AG04450 (cell line): ENCODE data around the gene PGM2. TPM values are rescaled to one million over a fixed set of nuclear protein-coding genes. Genes with fewer than 3 reads are reported as not detected.

Experiments used
- CTCF ChIA-PET: fragments of 300-600, 350-600 bp; formaldehyde crosslinking; extraction: SDS; loops from one replicate; lab custom pipeline; 2022; ENCODE audit warnings: antibody characterized with exemption, inconsistent platforms; lab: Charles Lee
- POLR2A ChIA-PET: fragments of 350-600 bp; formaldehyde crosslinking; extraction: SDS; loops from one replicate; lab custom pipeline; 2021; ENCODE audit warnings: antibody characterized with exemption, inconsistent platforms; lab: Yijun Ruan, JAX
- DNase-seq: peaks from one replicate; pipeline ENCODE4 v3.0.0-alpha.2; 2011; ENCODE audit warnings: low read depth, low spot score
- H3K27ac ChIP-seq: one replicate; pipeline ENCODE4 v1.5.1; 2012; ENCODE audit warnings: low read depth, low read length, control low read depth
- H3K27me3 ChIP-seq: one replicate; pipeline ENCODE4 v1.6.0; 2012; ENCODE audit warnings: low read length; ENCODE audit not compliant: control insufficient read depth, insufficient read depth
- H3K4me3 ChIP-seq: 2 replicates; pipeline ENCODE4 v1.5.1; 2011; ENCODE audit warnings: mild to moderate bottlenecking, low read depth, low read length, control low read depth
- H3K9me3 ChIP-seq: 2 replicates; pipeline ENCODE4 v1.5.1; 2012; ENCODE audit warnings: low read length; ENCODE audit not compliant: control insufficient read depth, insufficient read depth
- CTCF ChIP-seq: IDR thresholded peaks from 2 replicates; pipeline ENCODE4 v1.5.1; 2011; ENCODE audit warnings: low read depth, low read length, control low read depth, inconsistent platforms
- polyA plus RNA-seq: library from polyadenylated mRNA; depleted of rRNA; stranded (reverse); fragments of >200 nt; gene quantifications from 2 replicates; pipeline ENCODE4 v1.2.3, GENCODE V29; 2011

Gene PGM2
- polyA plus RNA-seq, 1 experiment, result 24.1 TPM

- CTCF ChIA-PET, result no interaction called here
- no peaks in the 10 kb centered on the region; the same call in 1 of the 2 replicates for H3K9me3 ChIP-seq
- no peak for DNase-seq
- no peak for TF ChIP-seq CTCF
- no peak overlapping the region for H3K4me3 ChIP-seq
- POLR2A ChIA-PET, result no interaction called here
- no peak overlapping the region for H3K27ac ChIP-seq
- peaks cover 5% of the 10 kb centered on the region for H3K27me3 ChIP-seq
Measured at GRCh38 chr4:37902738-37903693, 76.5 kb downstream of the PGM2 start.

- H3K9me3 ChIP-seq, result no peaks in the 10 kb centered on the region; the same call in 1 of the 2 replicates
- no peak for DNase-seq
- H3K27ac ChIP-seq, result no peak overlapping the region
- H3K4me3 ChIP-seq, result no peak overlapping the region
- POLR2A ChIA-PET, result no interaction called here
- TF ChIP-seq CTCF, result no peak
- H3K27me3 ChIP-seq, result peaks cover 5% of the 10 kb centered on the region
- CTCF ChIA-PET, result no interaction called here
Measured at GRCh38 chr4:37903901-37904300, 77.4 kb downstream of the PGM2 start.

DNA sequence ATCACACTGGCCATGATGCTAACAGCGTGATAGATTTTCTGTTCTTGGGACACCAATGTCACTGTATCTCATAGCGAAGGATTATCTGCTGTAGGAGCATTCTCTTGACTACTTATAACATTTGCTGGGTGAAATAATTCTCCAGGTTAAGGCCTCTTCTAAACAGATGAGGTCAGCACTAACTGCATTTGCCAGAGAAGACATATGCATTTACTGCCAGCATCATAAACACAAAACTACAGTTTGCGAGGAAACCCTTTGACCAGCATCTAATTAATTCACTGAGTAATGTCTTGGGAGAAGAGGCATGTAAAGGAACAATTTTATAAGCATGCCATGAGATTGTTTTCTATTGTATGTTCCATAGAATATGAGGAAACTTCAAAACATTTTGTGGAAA, 78.3 kb downstream of the PGM2 start:
- H3K27ac ChIP-seq, result no peak overlapping the region
- H3K9me3 ChIP-seq, result no peaks in the 10 kb centered on the region; the same call in 1 of the 2 replicates
- DNase-seq, result no peak
- ChIA-PET POLR2A (no interaction called here), CTCF (no interaction called here)
- no peak for TF ChIP-seq CTCF
- H3K27me3 ChIP-seq, result peaks cover 2% of the 10 kb centered on the region
- H3K4me3 ChIP-seq, result no peak overlapping the region

DNA sequence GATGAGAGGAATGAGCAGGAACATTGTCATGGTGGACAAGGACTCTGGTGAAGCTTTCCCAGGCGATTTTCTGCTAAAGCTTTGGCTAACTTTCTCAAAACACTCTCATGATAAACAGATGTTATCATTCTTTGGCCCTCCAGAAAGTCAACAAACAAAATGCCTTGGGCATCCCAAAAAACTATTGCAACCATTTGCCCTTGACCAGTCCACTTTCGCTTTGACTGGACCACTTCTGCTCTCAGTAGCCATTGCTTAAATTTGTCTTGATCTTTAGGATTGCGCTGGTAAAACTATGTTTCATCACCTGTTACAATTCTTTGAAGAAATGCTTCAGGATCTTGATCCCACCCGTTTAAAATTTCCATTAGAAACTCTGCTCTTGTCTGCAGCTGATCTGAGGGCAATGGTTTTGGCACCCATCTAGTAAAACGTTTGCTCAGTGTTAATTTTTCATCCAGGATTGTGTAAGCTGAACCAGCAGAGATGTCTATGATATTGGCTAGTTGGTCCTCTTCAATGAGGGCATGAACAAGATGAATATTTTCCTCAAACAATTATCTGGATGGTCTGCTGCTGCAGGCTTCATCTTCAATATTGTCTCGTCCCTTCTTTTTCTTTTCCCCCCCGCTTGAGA, 79.2 kb downstream of the PGM2 start:
- Histone ChIP-seq H3K27me3 (no peaks in the 10 kb centered on the region), H3K9me3 (no peaks in the 10 kb centered on the region), H3K27ac (no peak overlapping the region), H3K4me3 (no peak overlapping the region)
- TF ChIP-seq CTCF, result no peak
- ChIA-PET POLR2A (no interaction called here), CTCF (no interaction called here)
- DNase-seq, result no peak
